Liver (tissue), 3 donors: ENCODE data around the gene TMEM132E.

Experiments
- ATF3 ChIP-seq: IDR thresholded peaks from 2 replicates; pipeline ENCODE4 v1.6.1; 2016; ENCODE audit warnings: antibody characterized with exemption
- CTCF ChIP-seq: fragments of 150-350 bp; IDR thresholded peaks from 2 replicates; pipeline ENCODE4 v1.5.1; 2017; ENCODE audit warnings: improper control_type of control experiment, low read depth, low read length; ENCODE audit not compliant: missing input control
- FOXA1 ChIP-seq: IDR thresholded peaks from 2 replicates; pipeline ENCODE4 v1.6.1; 2016; ENCODE audit warnings: antibody characterized with exemption
- HNF4G ChIP-seq: IDR thresholded peaks from 2 replicates; pipeline ENCODE4 v1.6.1; 2016; ENCODE audit warnings: antibody characterized with exemption
- MAX ChIP-seq: IDR thresholded peaks from 2 replicates; pipeline ENCODE4 v1.6.1; 2016; ENCODE audit warnings: antibody characterized with exemption
- RAD21 ChIP-seq, 2 donors: IDR thresholded peaks; 2 replicates each; pipeline ENCODE4 v1.6.1; 2016; ENCODE audit warnings: antibody characterized with exemption in 2 of 2, mild to moderate bottlenecking in 2 of 2
- REST ChIP-seq: IDR thresholded peaks from 2 replicates; pipeline ENCODE4 v1.6.1; 2016; ENCODE audit warnings: antibody characterized with exemption, mild to moderate bottlenecking
- SP1 ChIP-seq: IDR thresholded peaks from 2 replicates; pipeline ENCODE4 v1.6.1; 2018; ENCODE audit warnings: antibody characterized with exemption, mild to moderate bottlenecking
- TAF1 ChIP-seq: conservative IDR thresholded peaks from 2 replicates; pipeline ENCODE4 v1.6.1; 2016; ENCODE audit warnings: antibody characterized with exemption, mild to moderate bottlenecking
- ZBTB33 ChIP-seq: IDR thresholded peaks from 2 replicates; pipeline ENCODE4 v1.6.1; 2016; ENCODE audit warnings: antibody characterized with exemption
- donor health status: healthy.
- donor health status: healthy.

GRCh38 chr17:34647511-34647910, 68.1 kb downstream of the TMEM132E start:
- no peak for TF ChIP-seq RAD21 (IDR thresholded peaks at IDR 0.05)
- TF ChIP-seq CTCF = no peak
- no peak for TF ChIP-seq ZBTB33
- no peak for TF ChIP-seq SP1
- TF ChIP-seq HNF4G = no peak
- TF ChIP-seq MAX = no peak
- TF ChIP-seq REST = no peak
- no peak for TF ChIP-seq TAF1
- TF ChIP-seq ATF3 = no peak
- no peak for TF ChIP-seq FOXA1
